IMR-90 (cell line): ENCODE measurements around the gene RNF141. TPM values are rescaled to one million over a fixed set of nuclear protein-coding genes. Genes with fewer than 3 reads are reported as not detected.
A peak's percentile ranks its signal among the peaks of the same experiment; 100 is the strongest.

Experiments used
- ATAC-seq: fragments of 200-7000 bp; cut with Tn5 transposase; 2 replicates; pipeline ENCODE4 v1.9.1; 2020; ENCODE audit warnings: low read depth, mild to moderate bottlenecking, moderate library complexity
- BruUV-seq: library from RNA; stranded (reverse); fragments of 400-500 nt; replicated peaks from 2 replicates; lab custom pipeline; 2021; lab: Mats Ljungman, UMichigan
- CTCF ChIA-PET: fragments of 300-600 bp; formaldehyde crosslinking; extraction: SDS; loops from one replicate; lab custom pipeline; 2021; ENCODE audit warnings: antibody characterized with exemption; lab: Yijun Ruan, JAX
- POLR2A ChIA-PET: fragments of 300-600 bp; sonication (Branson Sonifier 250); formaldehyde crosslinking; loops from one replicate; lab custom pipeline; 2022; ENCODE audit warnings: antibody characterized with exemption; ENCODE audit not compliant: unreplicated experiment; lab: Charles Lee
- DNase-seq: peaks from one replicate; pipeline ENCODE4 v3.0.0; 2013
- H2AFZ ChIP-seq: replicated peaks from 2 replicates; pipeline ENCODE3; 2013; ENCODE audit warnings: low read length, mild to moderate bottlenecking; ENCODE audit not compliant: poor library complexity
- H2AK5ac ChIP-seq: 2 replicates; pipeline ENCODE4 v1.6.1; 2013; ENCODE audit warnings: low read depth, low read length, inconsistent platforms
- H2AK9ac ChIP-seq: replicated peaks from 2 replicates; pipeline ENCODE3; 2013; ENCODE audit warnings: mild to moderate bottlenecking, low read depth, low read length, moderate library complexity; ENCODE audit not compliant: poor library complexity
- H2BK120ac ChIP-seq: 2 replicates; pipeline ENCODE4 v1.6.1; 2013; ENCODE audit warnings: low read depth, low read length, inconsistent platforms
- H2BK15ac ChIP-seq: 3 replicates; pipeline ENCODE4 v1.6.1; 2013; ENCODE audit warnings: low read depth, low read length, inconsistent platforms
- H2BK20ac ChIP-seq: 2 replicates; pipeline ENCODE4 v1.6.1; 2013; ENCODE audit warnings: low read depth, mild to moderate bottlenecking, inconsistent platforms, low read length, moderate library complexity
- H2BK5ac ChIP-seq: 2 replicates; pipeline ENCODE4 v1.6.1; 2013; ENCODE audit warnings: mild to moderate bottlenecking, low read depth, low read length, inconsistent platforms; ENCODE audit not compliant: poor library complexity, severe bottlenecking
- H3K14ac ChIP-seq: replicated peaks from 2 replicates; pipeline ENCODE4 v1.6.1; 2013; ENCODE audit warnings: low read depth, low read length, inconsistent platforms
- H3K18ac ChIP-seq: 2 replicates; pipeline ENCODE4 v1.6.1; 2013; ENCODE audit warnings: low read depth, low read length, control low read depth
- H3K23ac ChIP-seq: 2 replicates; pipeline ENCODE4 v1.6.1; 2013; ENCODE audit warnings: low read depth, low read length, inconsistent platforms
- H3K27ac ChIP-seq: 2 replicates; pipeline ENCODE4 v1.5.1; 2013; ENCODE audit warnings: mild to moderate bottlenecking, control low read depth, low read length; ENCODE audit not compliant: insufficient read depth
- H3K27me3 ChIP-seq: 2 replicates; pipeline ENCODE4 v1.6.1; 2013; ENCODE audit warnings: low read length; ENCODE audit not compliant: control insufficient read depth, insufficient read depth
- H3K36me3 ChIP-seq: 2 replicates; pipeline ENCODE4 v1.6.1; 2013; ENCODE audit warnings: low read length, mixed read lengths; ENCODE audit not compliant: control insufficient read depth, insufficient read depth
- H3K4ac ChIP-seq: 2 replicates; pipeline ENCODE4 v1.6.1; 2013; ENCODE audit warnings: low read depth, low read length, inconsistent platforms
- H3K4me1 ChIP-seq: 2 replicates; pipeline ENCODE4 v1.6.1; 2013; ENCODE audit warnings: low read length, mixed read lengths; ENCODE audit not compliant: control insufficient read depth, insufficient read depth
- H3K4me2 ChIP-seq: 2 replicates; pipeline ENCODE4 v1.6.1; 2013; ENCODE audit warnings: low read depth, mild to moderate bottlenecking, control low read depth, low read length, moderate library complexity
- H3K4me3 ChIP-seq: 2 replicates; pipeline ENCODE4 v1.5.1; 2013; ENCODE audit warnings: low read depth, mild to moderate bottlenecking, control low read depth, low read length, moderate library complexity; ENCODE audit not compliant: insufficient read depth
- H3K56ac ChIP-seq: 2 replicates; pipeline ENCODE4 v1.6.1; 2013; ENCODE audit warnings: low read length, inconsistent platforms; ENCODE audit not compliant: insufficient read depth; ENCODE audit errors: extremely low read depth
- H3K79me1 ChIP-seq, 2 experiments: 2 replicates each; pipeline ENCODE4 v1.6.1; 2013; ENCODE audit warnings: low read length in 2 of 2, inconsistent platforms in 1 of 2, low read depth in 1 of 2
- H3K9ac ChIP-seq: 2 replicates; pipeline ENCODE4 v1.6.1; 2013; ENCODE audit warnings: low read depth, low read length, control low read depth
- H3K9me1 ChIP-seq: 2 replicates; pipeline ENCODE4 v1.6.1; 2013; ENCODE audit warnings: low read length, inconsistent platforms; ENCODE audit not compliant: insufficient read depth
- H3K9me3 ChIP-seq: 2 replicates; pipeline ENCODE4 v1.6.1; 2013; ENCODE audit warnings: low read length; ENCODE audit not compliant: control insufficient read depth, insufficient read depth
- H4K20me1 ChIP-seq: 2 replicates; pipeline ENCODE4 v1.6.1; 2013; ENCODE audit warnings: low read length, inconsistent platforms; ENCODE audit not compliant: insufficient read depth
- H4K5ac ChIP-seq: 2 replicates; pipeline ENCODE4 v1.6.1; 2013; ENCODE audit warnings: mild to moderate bottlenecking, low read depth, low read length, control low read depth
- H4K8ac ChIP-seq, 2 experiments: 2 replicates each; pipeline ENCODE4 v1.6.1; 2013; ENCODE audit warnings: low read depth in 2 of 2, low read length in 2 of 2, control low read depth in 1 of 2, inconsistent platforms in 1 of 2
- H4K91ac ChIP-seq: 2 replicates; pipeline ENCODE4 v1.6.1; 2013; ENCODE audit warnings: low read depth, low read length, inconsistent platforms; ENCODE audit not compliant: insufficient read depth
- CEBPB ChIP-seq: IDR thresholded peaks from 2 replicates; pipeline ENCODE4 v1.6.1; 2012; ENCODE audit warnings: low read depth, low read length, improper control_type of control experiment
- CHD1 ChIP-seq: IDR thresholded peaks from 2 replicates; pipeline ENCODE4 v1.6.1; 2012; ENCODE audit warnings: low read depth, low read length, improper control_type of control experiment
- FOS ChIP-seq: fragments of 150-350 bp; IDR thresholded peaks from 2 replicates; pipeline ENCODE4 v1.6.1; 2016; ENCODE audit warnings: low read depth, low read length
- MAFK ChIP-seq: IDR thresholded peaks from 2 replicates; pipeline ENCODE4 v1.6.1; 2012; ENCODE audit warnings: low read depth, low read length, improper control_type of control experiment
- MXI1 ChIP-seq: IDR thresholded peaks from 2 replicates; pipeline ENCODE4 v1.6.1; 2012; ENCODE audit warnings: low read depth, mild to moderate bottlenecking, low read length, moderate library complexity, borderline replicate concordance
- POLR2A ChIP-seq: IDR thresholded peaks from 2 replicates; pipeline ENCODE4 v1.6.1; 2012; ENCODE audit warnings: mild to moderate bottlenecking, low read depth, low read length
- RAD21 ChIP-seq: IDR thresholded peaks from 2 replicates; pipeline ENCODE4 v1.6.1; 2012; ENCODE audit warnings: low read length, improper control_type of control experiment
- RCOR1 ChIP-seq: IDR thresholded peaks from 2 replicates; pipeline ENCODE4 v1.6.1; 2012; ENCODE audit warnings: mild to moderate bottlenecking, low read length, improper control_type of control experiment; ENCODE audit not compliant: insufficient replicate concordance
- RFX5 ChIP-seq: IDR thresholded peaks from 2 replicates; pipeline ENCODE4 v1.8.0; 2012; ENCODE audit warnings: low read depth, mild to moderate bottlenecking, low read length, moderate library complexity
- SMC3 ChIP-seq: fragments of 150-350 bp; IDR thresholded peaks from 2 replicates; pipeline ENCODE4 v1.6.1; 2016; ENCODE audit warnings: low read depth, mild to moderate bottlenecking, antibody characterized with exemption, low read length, moderate library complexity
- WGBS, 2 experiments: methylation state at CpG; one replicate each; pipeline versions ENCODE4 v1.1.5 to v1.1.7; 2013; ENCODE audit warnings: missing lambda C conversion rate in 2 of 2; ENCODE audit not compliant: insufficient read length in 1 of 2; ENCODE audit errors: extremely low coverage in 2 of 2; 5-methylcytosine and 5-hydroxymethylcytosine counted together
- dilution Hi-C: fragments of 300-500 bp; cut with HindIII; formaldehyde crosslinking; loops from one replicate; pipeline ENCODE4 v1.14.3; 2018; ENCODE audit warnings: low sequenced_read_pairs; ENCODE audit not compliant: unreplicated experiment
- in situ Hi-C: fragments of 300-500 bp; cut with MboI; formaldehyde crosslinking; loops from 3 replicates; pipeline ENCODE4 v1.14.3; 2019; ENCODE audit warnings: low sequenced_read_pairs, inconsistent platforms, mixed read lengths
- intact Hi-C: fragments of 100-400 bp; cut with micrococcal nuclease; formaldehyde crosslinking; loops from 2 replicates; pipeline ENCODE4 v1.10.0; 2022
- polyA plus RNA-seq, 3 experiments: library from polyadenylated mRNA; depleted of rRNA; stranded (reverse); fragments of >200 nt; gene quantifications; 2 replicates each; pipeline ENCODE4 v1.2.3, GENCODE V29; 2012; ENCODE audit warnings: low replicate concordance in 1 of 3
- total RNA-seq: library from RNA; depleted of rRNA; stranded (reverse); fragments of >200 nt; gene quantifications from 2 replicates; pipeline ENCODE4 v1.2.3, GENCODE V29; 2012
- TF ChIP-seq, protein P1 (sequence below): fragments of 150-350 bp; IDR thresholded peaks from 2 replicates; pipeline ENCODE4 v1.6.1; 2016; ENCODE audit warnings: low read depth, mild to moderate bottlenecking, low read length, moderate library complexity, borderline replicate concordance
- TF ChIP-seq, protein P2 (sequence below): fragments of 150-350 bp; IDR thresholded peaks from 2 replicates; pipeline ENCODE4 v1.6.1; 2017; ENCODE audit warnings: mild to moderate bottlenecking, antibody characterized with exemption, low read length, low read depth

The RNF141 gene
- total and polyA plus RNA-seq, 2 of the 4 experiments (the other 2 are of a cell fraction): 13.8 to 18.6 TPM

DNA sequence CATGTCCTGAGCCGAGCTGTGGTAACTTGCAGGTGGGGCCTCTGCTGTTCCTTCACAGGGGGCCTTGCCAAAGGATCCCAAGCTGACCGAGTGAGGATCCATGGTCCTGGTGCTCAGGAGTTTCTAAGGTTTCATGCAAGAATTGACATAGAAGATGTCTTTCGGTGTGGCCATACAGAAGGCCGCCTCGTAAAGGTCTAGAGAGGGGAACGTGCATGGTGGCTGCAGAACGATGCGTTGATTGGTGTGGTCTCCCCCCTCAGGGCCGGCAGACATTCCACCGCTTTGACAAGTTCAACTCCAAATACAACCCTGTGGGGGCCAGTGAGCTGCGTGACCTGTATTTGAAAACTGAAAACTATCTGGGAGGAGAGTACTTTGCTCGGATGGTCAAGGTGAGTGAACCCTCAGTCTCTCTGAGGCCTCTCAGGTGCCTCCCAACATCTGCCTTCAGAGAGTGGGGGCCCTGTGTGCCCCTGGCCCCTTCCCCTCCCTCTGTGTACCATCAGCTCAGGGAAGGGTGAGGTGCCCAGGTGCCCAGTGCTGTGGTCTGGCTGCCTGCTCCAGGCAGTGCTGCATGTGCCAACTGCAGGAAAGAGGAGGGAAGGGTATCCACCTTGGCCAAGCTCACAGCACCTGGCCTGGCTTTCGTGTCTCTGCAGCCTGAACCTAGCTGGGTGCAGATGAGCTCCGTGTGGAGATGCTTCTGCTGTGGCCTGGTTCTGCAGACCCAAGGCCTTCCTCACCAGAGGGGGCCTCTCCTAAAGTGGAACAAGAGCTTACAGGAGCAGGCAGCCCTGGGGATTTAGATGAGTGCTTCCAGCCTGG is 46.1 kb downstream of the RNF141 start (continued):
- TF ChIP-seq MAFK: no peak

DNA sequence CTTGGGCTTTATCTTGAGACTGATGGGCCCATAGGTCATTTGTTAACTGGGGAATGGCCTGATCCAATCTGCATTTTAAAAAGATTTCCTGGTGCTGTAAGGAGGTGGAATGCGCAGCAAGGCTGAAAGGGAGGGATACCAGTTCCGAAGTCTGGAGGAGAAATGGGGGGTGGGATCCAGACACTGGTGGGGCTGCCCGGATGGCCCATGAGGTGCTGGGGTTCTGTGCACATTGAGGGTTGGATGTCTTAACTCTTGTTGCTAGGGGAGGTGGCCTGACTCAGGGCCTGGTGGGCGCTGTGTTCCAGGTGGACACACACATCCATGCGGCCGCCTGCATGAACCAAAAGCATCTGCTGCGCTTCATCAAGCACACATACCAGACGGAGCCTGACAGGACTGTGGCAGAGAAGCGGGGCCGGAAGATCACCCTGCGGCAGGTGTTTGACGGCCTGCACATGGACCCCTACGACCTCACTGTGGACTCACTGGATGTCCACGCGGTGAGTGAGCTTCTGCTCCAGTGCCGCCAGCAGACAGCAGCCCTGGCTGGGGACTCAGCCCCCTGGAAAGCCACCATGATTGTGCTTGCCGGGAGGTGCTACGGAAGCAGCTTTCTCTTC is 47.8 kb downstream of the RNF141 start:
- H2BK120ac ChIP-seq: no peak overlapping the region
- H2AFZ ChIP-seq: no peak overlapping the region
- no peak overlapping the region for H3K4me3 ChIP-seq
- H3K27ac ChIP-seq: no peak overlapping the region
- DNase-seq (no peak), ATAC-seq (no peak)
- H3K4me1 ChIP-seq: peaks cover 20% of the 10 kb centered on the region
- intact Hi-C loops (no loop called here), in situ Hi-C loops (loop anchor here (5.0 kb wide), 1 partner anchor 81 kb away; no protein-coding TSS in a partner anchor), dilution Hi-C loops (no loop called here)
- H3K9me1 ChIP-seq: peaks cover 42% of the 10 kb centered on the region
- peak overlapping the region; percentile 49; the same call in 1 of the 3 replicates for H2BK15ac ChIP-seq
- peaks cover 13% of the 10 kb centered on the region for H4K20me1 ChIP-seq
- H4K5ac ChIP-seq: no peak overlapping the region
- no peak overlapping the region; the same call in 1 of the 2 replicates for H3K4ac ChIP-seq
- ChIA-PET CTCF (no interaction called here), POLR2A (no interaction called here)
- no peak overlapping the region for H3K56ac ChIP-seq
- peaks cover 18 to 53% of the 10 kb centered on the region in 2 experiments for H3K79me1 ChIP-seq
- H2AK5ac ChIP-seq: peak overlapping the region; percentile 37
- BruUV-seq: no TSS peak
- H4K91ac ChIP-seq: no peak overlapping the region
- no peaks in the 10 kb centered on the region for H3K27me3 ChIP-seq
- no peak overlapping the region for H3K23ac ChIP-seq
- no peak overlapping the region for H2AK9ac ChIP-seq
- H3K14ac ChIP-seq: peak overlapping the region; percentile 59; the same call in 1 of the 2 replicates
- H3K4me2 ChIP-seq: no peak overlapping the region
- H3K18ac ChIP-seq: no peak overlapping the region
- no peak overlapping the region for H2BK5ac ChIP-seq
- WGBS, 2 experiments: 96% methylated on average over 15 of the region's 18 CpGs; no CpG with 5 or more reads in 1 of the 2 experiments
- no peak overlapping the region for H3K9ac ChIP-seq
- no peak overlapping the region for H4K8ac ChIP-seq
- H3K9me3 ChIP-seq: no peaks in the 10 kb centered on the region
- peaks cover 47% of the 10 kb centered on the region for H3K36me3 ChIP-seq
- H2BK20ac ChIP-seq: no peak overlapping the region
- no peak for TF ChIP-seq POLR2A
- TF ChIP-seq, protein P1, sequence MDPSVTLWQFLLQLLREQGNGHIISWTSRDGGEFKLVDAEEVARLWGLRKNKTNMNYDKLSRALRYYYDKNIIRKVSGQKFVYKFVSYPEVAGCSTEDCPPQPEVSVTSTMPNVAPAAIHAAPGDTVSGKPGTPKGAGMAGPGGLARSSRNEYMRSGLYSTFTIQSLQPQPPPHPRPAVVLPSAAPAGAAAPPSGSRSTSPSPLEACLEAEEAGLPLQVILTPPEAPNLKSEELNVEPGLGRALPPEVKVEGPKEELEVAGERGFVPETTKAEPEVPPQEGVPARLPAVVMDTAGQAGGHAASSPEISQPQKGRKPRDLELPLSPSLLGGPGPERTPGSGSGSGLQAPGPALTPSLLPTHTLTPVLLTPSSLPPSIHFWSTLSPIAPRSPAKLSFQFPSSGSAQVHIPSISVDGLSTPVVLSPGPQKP: no peak
- TF ChIP-seq SMC3: no peak
- no peak for TF ChIP-seq RFX5
- no peak for TF ChIP-seq MXI1
- TF ChIP-seq RCOR1: no peak
- no peak for TF ChIP-seq CEBPB
- TF ChIP-seq MAFK: no peak
- no peak for TF ChIP-seq FOS
- TF ChIP-seq, protein P2, sequence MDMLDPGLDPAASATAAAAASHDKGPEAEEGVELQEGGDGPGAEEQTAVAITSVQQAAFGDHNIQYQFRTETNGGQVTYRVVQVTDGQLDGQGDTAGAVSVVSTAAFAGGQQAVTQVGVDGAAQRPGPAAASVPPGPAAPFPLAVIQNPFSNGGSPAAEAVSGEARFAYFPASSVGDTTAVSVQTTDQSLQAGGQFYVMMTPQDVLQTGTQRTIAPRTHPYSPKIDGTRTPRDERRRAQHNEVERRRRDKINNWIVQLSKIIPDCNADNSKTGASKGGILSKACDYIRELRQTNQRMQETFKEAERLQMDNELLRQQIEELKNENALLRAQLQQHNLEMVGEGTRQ: no peak
- TF ChIP-seq RAD21: no peak
- TF ChIP-seq CHD1: no peak
